ENCODE results near the gene RASGEF1C. TPM values are rescaled to one million over a fixed set of nuclear protein-coding genes. Genes with fewer than 3 reads are reported as not detected.

Gene RASGEF1C
- total RNA-seq, 2 donors from 2014 or later: 0.17 TPM; not detected in 1

DNA sequence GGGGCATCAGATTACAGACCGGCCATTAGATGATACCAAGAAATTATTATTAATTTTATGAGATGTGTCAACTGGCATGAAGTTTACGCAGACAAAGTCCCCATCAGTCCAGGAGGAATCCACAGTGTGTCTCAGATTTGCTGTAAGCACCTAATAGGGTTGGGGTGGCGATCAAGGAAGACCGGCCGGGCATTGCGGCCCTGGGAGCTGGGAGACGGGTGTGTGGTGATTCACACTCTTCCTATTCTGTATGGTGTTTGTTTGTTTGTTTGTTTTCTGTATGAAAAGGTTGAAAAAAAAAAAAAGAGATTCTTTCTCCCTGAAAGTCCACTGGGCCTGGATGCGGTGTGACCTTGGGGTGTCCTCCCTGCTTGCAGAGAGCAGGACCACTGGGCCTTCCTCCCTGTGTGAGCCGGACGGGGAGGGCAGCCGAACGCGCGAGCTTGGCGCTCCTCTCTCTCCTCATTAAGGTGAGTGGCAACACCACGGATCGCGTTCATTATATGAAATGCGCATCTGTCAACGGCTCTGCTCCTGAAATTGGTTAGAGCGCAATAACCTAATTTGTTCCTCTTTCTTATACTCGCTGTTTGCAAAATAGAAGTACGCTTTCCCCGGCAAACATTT is 15.1 kb downstream of the RASGEF1C start:
- intact Hi-C loops (cut with DNase I, micrococcal nuclease): no loop called here
- DNase-seq (no peak), ATAC-seq (no peak)

DNA sequence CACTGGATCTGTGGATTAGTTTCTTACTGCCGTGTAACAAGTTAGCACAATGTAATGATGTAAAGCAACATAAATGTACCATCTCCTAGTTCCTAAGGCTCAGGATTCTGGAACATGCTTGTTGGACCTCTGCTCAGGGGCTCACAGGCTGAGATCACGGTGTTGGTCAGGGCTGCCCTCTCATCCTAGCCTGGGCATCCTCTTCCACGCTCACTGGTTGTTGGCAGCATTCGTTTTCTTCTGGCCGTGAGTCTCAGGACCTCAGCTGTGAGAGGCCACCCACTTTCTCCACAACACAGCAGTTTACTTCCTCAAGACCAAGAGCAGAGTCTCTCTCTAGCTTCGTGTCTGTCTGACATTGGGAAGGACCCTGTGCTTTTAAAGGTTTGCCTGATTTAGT is 17.3 kb downstream of the RASGEF1C start:
- intact Hi-C loops (cut with DNase I, micrococcal nuclease): no loop called here
- DNase-seq (no peak), ATAC-seq (no peak)

DNA sequence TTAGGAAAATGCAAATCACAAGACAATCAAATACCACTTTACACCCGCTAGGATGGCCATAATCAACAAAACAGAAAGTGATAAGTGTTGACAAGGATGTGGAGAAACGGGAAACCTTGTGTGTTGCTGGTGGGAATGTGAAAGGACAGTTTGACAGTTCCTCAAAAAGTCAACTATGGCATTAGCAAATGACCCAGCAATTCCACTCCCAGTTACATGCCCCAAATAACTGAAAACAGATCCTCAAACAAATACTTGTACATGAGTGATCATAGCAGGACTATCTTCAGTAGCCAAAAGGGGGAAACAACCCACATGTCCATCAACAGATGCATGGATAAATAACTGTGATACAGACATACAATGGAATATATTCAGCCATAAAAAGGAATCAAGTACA is 21.2 kb downstream of the RASGEF1C start:
- ATAC-seq (no peak), DNase-seq (no peak)
- intact Hi-C loops (cut with DNase I, micrococcal nuclease): no loop called here

DNA sequence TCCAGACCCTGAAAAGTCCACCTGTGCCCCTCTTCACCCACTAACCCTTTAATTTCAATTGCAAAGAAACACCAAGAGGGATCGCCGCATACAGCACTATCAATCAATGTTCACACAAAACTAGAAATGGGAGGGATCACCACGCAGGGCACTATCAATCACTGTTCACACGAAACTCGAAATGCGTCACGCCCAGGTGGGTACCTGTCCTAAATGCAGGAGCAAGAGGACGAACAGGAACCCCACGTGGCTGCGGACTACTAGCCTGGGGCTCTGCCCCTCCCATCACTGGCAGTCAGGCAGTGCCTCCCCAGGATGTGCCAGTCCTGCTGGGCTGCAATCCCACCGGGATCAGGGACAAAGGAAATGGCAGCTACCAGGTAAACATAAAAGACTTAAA is 28.2 kb downstream of the RASGEF1C start:
- DNase-seq (no peak), ATAC-seq (no peak)
- intact Hi-C loops (cut with DNase I, micrococcal nuclease): no loop called here

DNA sequence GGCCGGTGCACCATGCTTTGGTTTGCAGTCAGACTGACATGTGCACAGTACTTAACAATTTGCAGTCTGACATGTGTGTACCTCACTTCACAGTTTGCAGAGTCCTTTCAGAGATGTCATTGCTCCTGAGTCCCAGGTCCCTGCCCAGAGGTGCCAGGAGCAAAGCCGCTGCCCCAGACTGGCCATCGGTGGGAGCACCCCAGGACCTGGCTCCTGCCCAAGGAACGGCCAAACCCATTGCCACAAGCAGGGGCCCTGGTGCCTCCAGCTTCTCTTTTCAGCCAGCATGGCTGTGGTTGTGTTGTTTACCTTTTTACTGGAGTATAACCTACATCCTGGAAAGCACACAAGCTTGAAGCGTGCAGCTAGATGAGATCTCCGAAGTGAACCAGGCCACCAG is 28.6 kb downstream of the RASGEF1C start:
- intact Hi-C loops (cut with DNase I, micrococcal nuclease): no loop called here
- no peak for DNase-seq
- no peak for ATAC-seq

DNA sequence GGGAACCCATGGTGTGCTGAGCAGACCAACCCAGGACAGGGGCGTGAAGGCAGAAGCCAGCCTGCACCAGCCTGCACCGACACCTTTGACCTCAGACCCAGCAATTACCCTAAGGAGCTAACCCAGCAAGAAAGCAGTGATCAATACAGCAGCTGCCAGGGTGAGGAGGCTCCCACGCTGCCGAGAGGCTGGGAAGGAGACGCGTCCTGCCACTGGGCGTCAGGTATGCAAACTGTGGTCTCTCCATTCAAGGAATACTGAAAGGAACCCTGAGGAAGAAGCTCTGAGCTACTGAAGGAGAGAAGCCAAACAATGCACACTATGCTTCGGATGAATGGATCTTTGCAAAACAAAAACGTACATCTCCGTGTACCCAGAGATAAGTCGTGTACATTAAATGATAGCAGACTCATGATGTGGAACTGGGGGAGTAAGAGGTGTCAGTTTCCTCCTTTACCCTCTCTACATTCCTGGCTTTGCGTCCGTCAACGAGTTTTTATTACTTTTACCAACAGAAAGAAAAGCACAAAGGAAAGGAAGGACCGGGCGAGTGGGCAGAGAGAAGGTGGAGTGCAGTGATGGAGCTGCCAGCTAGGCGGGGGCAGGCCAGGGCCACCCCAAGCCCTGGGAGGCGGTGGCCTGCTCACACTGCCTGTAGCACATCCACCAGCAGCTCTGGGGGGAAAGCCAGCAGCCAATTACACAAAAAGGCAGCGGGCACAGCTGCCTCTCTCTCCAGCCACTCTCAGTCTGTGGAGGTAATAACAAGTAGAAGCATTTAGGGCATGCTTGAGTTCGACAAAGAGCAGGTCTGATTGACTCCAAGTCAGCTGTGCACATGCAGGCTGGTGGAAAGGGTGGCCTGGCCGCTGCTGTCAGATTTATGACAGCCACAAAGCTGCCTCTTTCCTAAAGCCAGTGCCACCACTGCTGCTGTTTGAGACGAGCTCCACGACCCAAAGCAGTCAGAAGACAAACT is 29.3 kb downstream of the RASGEF1C start:
- DNase-seq (no peak), ATAC-seq (no peak)
- intact Hi-C loops (cut with DNase I, micrococcal nuclease): no loop called here

DNA sequence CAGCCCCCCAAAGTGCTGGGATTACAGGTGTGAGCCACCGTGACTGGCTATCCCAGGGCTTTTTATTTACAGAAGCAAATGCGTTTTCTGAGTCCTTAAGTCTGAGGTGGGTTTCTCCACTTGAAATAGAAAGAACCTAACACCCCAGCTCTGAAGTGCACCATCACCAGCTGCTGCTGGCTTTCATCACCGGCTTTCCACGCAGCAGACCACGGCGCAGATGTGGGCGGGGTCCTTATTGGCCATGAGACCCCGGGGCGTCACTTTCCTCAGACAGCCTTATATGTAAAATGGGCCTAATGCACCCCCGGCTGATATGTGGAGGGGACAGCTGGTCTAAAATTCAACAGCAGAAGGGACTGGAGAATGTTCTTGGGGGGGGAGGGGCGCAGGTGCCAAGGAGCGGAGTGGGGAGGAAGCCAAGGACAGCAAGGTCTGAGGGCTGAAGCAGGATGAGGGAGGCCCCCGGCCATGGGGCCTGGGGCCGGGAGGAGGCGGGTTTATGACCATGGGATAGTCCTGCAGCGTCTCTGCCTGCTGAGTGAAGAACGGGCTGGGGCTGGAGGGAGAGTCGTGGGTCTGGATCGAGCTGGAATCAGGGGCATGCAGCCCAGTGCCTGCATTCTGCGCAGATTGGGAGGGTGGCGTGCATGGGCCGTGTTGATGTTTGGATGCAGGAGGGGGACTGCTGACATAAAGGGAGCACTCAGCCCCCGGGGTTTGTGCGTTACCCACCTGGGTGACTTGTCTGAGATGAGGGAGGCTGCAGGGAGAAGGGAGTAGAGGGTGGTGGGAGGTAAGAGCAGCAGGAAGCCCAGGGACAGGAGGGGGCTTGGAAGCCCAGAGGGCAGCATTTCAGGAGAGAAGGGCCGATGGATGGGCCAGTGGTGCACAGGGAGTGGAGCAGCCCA is 30.2 kb downstream of the RASGEF1C start:
- intact Hi-C loops (cut with DNase I, micrococcal nuclease): no loop called here
- DNase-seq (no peak), ATAC-seq (no peak)

DNA sequence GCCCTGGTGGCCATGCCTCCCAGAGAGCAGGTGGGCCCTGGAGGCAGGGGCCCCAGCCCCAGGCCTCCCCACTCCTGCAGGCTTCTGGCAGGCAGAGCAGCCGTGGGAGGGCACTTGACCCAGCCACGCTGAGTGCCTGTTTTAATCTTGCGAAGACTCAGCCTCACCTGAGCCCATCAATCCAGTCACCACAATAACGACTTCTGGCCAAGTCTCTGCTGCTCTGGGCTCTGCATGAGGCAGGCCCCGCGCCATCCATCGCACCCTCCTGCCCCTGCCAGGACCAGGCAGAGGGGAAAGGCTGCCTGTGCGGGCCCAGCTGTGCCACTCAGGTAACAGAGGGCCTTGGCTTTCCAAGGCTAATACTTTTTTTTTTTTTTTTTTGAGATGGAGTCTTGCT is 32.8 kb downstream of the RASGEF1C start:
- no peak for DNase-seq
- no peak for ATAC-seq
- intact Hi-C loops (cut with DNase I, micrococcal nuclease): no loop called here

DNA sequence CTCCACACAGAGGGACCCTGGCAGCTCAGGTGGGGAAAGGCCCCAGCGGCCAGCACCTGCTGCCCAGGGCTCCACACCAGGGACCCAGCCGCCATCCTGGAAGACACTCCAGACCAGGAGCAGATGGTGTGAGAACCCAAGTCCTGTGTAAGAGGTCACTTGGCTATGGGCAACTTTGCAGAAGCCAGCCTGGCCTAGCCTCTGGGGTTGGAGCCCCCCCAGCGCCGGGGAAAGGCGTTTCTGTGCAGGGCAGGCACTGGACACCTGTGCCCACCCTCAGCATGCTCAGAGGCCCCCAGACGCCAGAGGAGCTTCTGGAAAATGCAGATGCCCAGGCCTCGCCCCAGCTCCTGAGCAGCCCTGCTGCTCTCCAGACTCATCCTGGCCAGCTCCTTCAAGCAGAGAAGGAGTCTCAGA is 34.0 kb downstream of the RASGEF1C start:
- ATAC-seq (no peak), DNase-seq (no peak)
- intact Hi-C loops (cut with DNase I, micrococcal nuclease): no loop called here

DNA sequence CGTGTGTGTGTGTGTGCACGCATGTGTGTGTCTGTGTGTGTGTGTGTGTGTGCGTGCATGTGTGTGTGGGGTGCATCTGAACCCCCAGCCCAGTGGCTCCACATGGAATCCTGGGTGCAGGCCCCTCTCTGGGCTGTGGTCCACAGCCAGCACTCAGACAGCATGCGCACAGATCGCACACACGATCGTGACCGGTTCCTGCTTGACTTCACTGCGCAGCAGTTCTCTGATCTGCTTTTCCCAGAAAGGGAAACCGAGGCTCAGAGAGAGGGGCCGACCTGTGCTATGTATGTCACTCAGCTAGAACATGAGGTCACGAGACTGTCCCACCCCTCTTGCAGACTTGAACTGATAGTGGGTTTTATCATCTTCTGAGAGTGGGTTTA is 34.4 kb downstream of the RASGEF1C start:
- DNase-seq: no peak
- no peak for ATAC-seq
- intact Hi-C loops (cut with DNase I, micrococcal nuclease): no loop called here

DNA sequence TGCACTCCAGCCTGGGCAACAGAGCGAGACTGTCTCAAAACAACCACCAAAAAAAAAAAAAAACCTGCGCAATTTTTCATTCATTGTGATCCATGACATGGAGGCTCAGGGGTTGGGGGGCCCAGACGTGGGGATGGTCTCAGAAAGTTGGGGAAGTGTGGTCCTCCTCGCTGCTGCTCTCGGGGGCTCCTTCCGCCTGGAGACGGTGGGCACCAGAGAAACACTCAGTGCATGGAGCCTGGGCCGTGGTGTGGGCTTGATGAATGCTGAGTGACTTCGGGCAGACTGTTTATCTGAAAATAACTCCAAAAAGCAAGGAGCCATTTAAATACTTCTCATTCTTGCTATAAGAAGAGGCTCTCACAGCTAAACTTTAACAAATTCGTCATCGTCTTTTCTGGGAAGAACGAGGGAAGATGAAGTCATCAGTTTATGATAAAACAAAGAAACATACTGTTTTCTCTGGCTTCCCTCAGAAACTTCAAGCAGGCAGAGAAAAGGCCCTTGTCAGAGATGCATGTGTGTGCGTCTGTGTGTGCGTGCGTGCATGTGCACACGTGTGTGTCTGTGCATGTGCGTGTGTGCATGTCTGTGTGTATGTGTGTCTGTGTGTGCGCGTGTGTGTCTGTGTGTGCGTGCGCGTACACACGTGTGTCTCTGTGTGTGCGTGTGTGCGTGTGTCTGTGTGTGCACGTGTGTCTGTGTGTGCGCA is 35.0 kb downstream of the RASGEF1C start:
- no peak for ATAC-seq
- intact Hi-C loops (cut with DNase I, micrococcal nuclease): no loop called here
- no peak for DNase-seq

DNA sequence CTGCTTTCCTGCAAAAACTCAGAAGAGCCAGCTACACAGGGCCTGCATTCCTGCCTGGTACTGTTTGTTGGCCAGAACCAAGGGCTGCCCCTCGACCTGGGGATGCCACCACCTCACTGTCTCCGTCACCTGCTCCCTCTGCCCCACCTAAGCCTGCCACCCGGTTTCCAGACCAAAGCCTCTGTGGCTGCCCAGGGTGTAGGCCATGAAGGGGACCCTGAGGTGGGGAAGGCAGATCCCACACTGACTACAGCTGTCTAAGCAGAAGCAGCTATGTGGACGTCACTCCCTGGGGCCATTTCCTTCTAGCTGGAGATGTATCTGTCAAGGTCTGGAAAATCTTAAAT is 35.8 kb downstream of the RASGEF1C start:
- no peak for DNase-seq
- ATAC-seq: no peak
- intact Hi-C loops (cut with DNase I, micrococcal nuclease): no loop called here

DNA sequence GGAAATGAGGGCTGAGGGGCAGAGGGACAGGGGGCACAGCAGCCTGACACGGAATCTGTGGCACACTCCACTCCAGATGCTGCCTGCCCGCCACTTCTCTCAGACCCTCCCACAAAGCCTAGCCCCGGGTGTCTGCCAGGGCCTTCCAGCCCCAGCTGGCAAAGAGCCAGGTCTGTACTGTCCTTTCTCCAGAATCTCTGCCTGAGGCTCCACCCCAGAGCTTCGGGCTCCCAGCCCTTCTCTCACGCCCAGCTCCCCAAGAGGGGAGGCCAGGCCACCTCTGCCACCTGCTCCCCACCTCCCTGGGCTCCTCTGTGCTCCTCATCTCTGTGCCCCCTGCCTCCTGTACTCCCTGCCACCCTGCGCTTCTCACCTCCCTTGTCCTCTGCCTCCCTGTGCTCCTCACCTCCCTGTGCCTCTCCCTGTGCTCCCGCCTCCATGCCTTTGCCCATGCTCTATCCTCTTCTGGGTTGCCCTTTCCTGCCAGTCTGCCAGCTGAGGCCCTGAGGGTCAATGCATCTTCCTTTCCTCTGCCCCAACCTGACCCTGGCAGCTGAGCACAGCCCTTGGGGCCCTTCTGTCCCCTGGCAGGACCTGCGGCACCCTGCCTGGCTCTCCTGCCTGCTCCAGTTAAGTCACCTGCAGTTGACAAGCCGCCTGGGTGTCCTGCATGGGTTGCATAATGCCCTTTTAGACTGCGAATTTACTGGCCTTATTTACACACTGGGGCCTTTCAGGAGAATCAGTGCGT is 36.4 kb downstream of the RASGEF1C start:
- no peak for DNase-seq
- ATAC-seq: no peak
- intact Hi-C loops (cut with DNase I, micrococcal nuclease): no loop called here

DNA sequence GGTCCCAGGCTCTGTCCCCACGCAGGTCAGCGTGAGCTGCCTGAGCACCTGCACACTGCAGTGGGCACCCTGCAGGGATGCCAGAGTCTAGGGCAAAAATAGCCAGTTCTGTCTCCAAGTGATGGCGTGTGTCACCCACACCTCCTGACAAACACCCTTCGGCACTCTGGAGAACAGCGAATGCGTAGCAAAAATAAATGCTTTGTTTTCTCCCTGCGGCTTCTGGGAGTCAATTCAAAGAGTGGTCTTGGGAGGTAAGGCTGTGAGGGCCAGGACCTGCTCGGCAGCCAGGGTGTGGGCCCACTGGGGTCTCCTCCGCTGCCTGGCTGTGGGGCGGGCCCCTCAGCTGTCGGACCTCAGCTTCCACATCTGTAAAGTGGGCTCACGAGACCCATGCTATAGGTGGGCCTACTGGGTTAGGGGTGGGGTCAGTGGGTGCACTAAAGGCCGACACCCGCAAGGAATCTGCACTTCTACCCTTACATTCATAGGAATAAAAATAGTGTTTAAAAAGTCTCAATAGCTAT is 37.4 kb downstream of the RASGEF1C start:
- intact Hi-C loops (cut with DNase I, micrococcal nuclease): no loop called here
- no peak for DNase-seq
- ATAC-seq: no peak

DNA sequence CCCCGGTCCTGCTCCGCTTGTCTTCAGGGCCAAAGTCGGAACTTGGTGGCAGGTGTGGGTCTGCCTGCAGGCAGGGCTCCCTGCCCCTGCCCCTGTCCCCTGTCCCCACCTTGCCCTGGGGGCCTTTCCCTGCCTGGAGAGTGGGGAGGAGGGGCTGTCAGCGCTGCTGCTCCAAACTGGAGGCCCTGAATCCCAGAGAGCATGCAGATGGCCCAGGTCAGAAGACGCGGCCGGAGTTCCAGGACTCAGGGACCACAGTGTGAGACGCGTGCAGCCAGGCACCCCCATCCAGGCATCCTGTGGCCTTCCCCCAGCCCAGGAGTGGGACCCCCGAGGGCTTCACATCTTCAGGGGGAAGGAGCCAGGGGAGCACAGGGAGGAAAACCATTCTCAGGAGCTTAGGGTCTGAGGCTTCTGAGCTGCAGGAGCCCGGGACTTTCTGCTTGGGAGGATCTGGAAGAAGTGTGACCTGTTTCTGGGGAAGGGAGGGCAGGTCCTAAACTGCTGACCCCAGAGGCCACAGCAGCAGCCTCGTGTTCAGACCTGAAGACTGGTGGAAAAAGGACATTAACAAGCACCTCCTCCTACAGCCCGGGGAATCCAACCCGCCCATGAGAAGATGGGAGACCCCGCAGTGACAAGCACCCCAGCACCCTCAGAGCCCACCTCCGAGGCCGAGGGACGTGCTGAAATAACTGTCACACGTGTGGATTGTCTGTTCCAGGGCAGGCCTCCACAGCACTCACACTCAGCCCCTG is 38.0 kb downstream of the RASGEF1C start:
- ATAC-seq (no peak), DNase-seq (no peak)
- intact Hi-C loops (cut with DNase I, micrococcal nuclease): no loop called here

DNA sequence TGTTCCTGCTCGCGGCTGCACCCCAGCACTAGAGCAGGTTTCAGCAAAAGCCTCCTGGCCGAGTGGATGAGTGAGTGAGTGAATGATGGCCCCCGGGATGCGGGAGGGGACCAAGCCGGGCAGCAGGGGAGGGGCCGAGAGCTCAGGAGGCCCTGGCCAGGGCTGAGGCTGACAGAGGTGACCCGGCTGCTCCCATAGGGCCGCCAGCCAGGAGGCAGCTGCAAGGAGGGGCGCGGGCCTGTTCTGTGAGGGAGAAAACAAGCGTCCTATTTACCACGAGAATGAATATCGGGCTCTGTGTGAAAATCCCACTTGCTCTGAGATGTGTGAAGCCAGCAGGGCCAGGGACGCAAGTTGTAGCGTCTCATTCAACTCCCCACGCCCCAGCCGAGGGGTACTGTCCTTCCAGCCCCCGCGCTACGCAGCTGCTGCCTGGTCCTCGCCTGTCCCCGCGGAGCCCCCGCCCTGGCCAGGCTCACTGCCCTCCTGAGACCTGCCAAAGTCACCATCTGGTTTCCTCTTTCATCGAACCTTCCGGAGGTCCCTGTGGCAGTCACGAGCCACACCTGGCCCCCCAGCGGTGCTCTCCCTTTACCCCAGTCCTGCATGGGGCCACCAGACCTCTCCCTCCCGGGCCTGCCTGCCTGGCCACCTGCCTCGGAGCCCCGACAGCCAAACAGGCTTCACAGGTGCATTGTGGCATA is 38.8 kb downstream of the RASGEF1C start:
- intact Hi-C loops (cut with DNase I, micrococcal nuclease): no loop called here
- ATAC-seq: no peak

More for the DNA sequence above, 38.8 kb downstream of the RASGEF1C start:
- no peak for DNase-seq
